Measurements from ENCODE around the gene SLK. TPM values are rescaled to one million over a fixed set of nuclear protein-coding genes. Genes with fewer than 3 reads are reported as not detected.

SLK gene
- total and polyA plus RNA-seq, 10 of the 15 experiments (the other 5 are each of a cell fraction or from before 2014, with no cell fraction given), result 2.5 to 24.2 (median 11.1) TPM

GRCh38 chr10:104045151-104046089 lies 78.5 kb downstream of the SLK start (continued):
- no peak for TF ChIP-seq BCL3 (IDR thresholded peaks at IDR 0.05; ENCODE audit: borderline replicate concordance, insufficient read depth, low read depth, low read length, poor library complexity, severe bottlenecking)

GRCh38 chr10:104046651-104047050 lies 79.7 kb downstream of the SLK start:
- FAIRE-seq, result no peak

More at GRCh38 chr10:104046651-104047050, 79.7 kb downstream of the SLK start:
- intact Hi-C loops (cut with micrococcal nuclease; ENCODE audit: unreplicated experiment), result no loop called here
- in situ Hi-C loops (cut with MboI), result no loop called here
- ChIA-PET RAD21 (ENCODE audit: unreplicated experiment) (interaction anchor here (0.7 kb wide), 1 partner anchor 76 kb away, joined by 3 read pairs; no protein-coding TSS in a partner anchor), POLR2A (no interaction called here), CTCF (interaction anchor here (0.8 to 1.1 kb wide), 2 partner anchors 80 to 93 kb away, joined by 3 read pairs; no protein-coding TSS in a partner anchor), SMC1A (ENCODE audit: uncharacterized antibody, unreplicated experiment) (interaction anchor here (4.4 kb wide), 1 partner anchor 77 kb away, joined by 15 read pairs; the partner anchor contains the start of gene SFR1)
- Histone ChIP-seq H3K36me3 (ENCODE audit: control insufficient read depth in 2 of 2, insufficient read depth in 2 of 2, low read length in 1 of 2) (no peaks in the 10 kb centered on the region), H3K27me3 (replicated peaks in 1 of 2; ENCODE audit: control insufficient read depth in 2 of 2, insufficient read depth in 2 of 2, low read length in 1 of 2) (peaks cover 0 to 3% of the 10 kb centered on the region in 2 experiments; a peak in 3 of 4 replicates), H3K9ac (ENCODE audit: control insufficient read depth, insufficient read depth, low read length) (no peak overlapping the region), H4K20me1 (ENCODE audit: control insufficient read depth, insufficient read depth) (no peaks in the 10 kb centered on the region), H3K79me2 (ENCODE audit: control insufficient read depth, insufficient read depth, low read length) (no peaks in the 10 kb centered on the region), H2AFZ (ENCODE audit: control insufficient read depth, low read depth, low read length) (no peak overlapping the region), H3K9me3 (replicated peaks; ENCODE audit: control insufficient read depth, insufficient read depth, low read length) (no peaks in the 10 kb centered on the region), H3K4me3 (no peak overlapping the region), H3K4me1 (ENCODE audit: control insufficient read depth, insufficient read depth, low read length) (no peaks in the 10 kb centered on the region), H3K4me2 (ENCODE audit: control insufficient read depth, insufficient read depth) (no peak overlapping the region), H3K27ac (ENCODE audit: control insufficient read depth, insufficient read depth) (no peak overlapping the region)
- 13% methylated on average over 6 of the region's 6 CpGs for WGBS (ENCODE audit: insufficient coverage, insufficient replicate concordance, low lambda C conversion rate, missing lambda C conversion rate)
- ATAC-seq (no peak), DNase-seq (ENCODE audit: low read depth, low spot score) (no peak)
- no TSS peak for BruUV-seq (replicated peaks)
- TF ChIP-seq REST (IDR thresholded peaks at IDR 0.05; ENCODE audit: low read depth, low read length) (no peak), BHLHE40 (IDR thresholded peaks at IDR 0.05; ENCODE audit: borderline replicate concordance in 1 of 2, low read depth in 2 of 2, low read length in 1 of 2) (no peak)

Measured in GM12878 (cell line).